ENCODE measurements around the gene CHP2.

DNA sequence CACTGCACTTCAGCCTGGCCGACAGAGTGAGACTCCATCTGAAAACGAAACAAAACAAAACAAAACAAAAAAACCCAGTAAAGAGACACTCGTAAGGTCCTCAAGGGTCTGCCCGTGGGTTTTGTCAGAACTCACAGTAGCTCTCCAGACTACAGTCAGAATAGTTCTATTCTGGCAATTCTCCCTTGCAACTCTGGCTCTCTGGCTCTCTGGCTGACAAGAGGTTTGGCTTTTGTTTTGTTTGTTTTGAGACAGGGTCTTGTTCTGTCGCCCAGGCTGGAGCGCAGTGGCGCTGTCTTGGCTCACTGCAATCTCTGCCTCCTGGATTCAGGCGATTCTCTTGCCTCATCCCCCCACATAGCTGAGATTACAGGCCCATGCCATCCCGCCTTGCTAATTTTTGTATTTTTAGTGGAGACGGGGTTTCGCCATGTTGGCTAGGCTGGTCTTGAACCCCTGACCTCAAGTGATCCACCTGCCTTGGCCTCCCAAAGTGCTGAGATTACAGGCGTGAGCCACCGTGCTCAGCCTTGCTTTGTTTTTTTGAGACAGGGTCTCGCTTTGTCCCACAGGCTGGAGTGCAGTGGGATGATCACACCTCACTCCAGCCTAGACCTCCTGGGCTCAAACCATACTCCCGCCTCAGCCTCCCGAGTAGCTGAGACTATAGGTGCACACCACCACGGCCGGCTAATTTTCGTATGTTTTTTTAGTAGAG is 20.5 kb upstream of the CHP2 start:
- TF ChIP-seq, protein P1, sequence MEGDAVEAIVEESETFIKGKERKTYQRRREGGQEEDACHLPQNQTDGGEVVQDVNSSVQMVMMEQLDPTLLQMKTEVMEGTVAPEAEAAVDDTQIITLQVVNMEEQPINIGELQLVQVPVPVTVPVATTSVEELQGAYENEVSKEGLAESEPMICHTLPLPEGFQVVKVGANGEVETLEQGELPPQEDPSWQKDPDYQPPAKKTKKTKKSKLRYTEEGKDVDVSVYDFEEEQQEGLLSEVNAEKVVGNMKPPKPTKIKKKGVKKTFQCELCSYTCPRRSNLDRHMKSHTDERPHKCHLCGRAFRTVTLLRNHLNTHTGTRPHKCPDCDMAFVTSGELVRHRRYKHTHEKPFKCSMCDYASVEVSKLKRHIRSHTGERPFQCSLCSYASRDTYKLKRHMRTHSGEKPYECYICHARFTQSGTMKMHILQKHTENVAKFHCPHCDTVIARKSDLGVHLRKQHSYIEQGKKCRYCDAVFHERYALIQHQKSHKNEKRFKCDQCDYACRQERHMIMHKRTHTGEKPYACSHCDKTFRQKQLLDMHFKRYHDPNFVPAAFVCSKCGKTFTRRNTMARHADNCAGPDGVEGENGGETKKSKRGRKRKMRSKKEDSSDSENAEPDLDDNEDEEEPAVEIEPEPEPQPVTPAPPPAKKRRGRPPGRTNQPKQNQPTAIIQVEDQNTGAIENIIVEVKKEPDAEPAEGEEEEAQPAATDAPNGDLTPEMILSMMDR (IDR thresholded peaks at IDR 0.05), result no peak
- TF ChIP-seq ZFX (IDR thresholded peaks at IDR 0.05; ENCODE audit: borderline replicate concordance), result no peak
